Ascending aorta (tissue), 2 donors: ENCODE measurements around the gene NAT8. TPM values are rescaled to one million over a fixed set of nuclear protein-coding genes. Genes with fewer than 3 reads are reported as not detected.
"Not testable (repeated sequence)": the region's sequence is repeated elsewhere in the genome, so short reads cannot be mapped to it uniquely, and the experiment has no call there.

Source experiments
- DNase-seq, 2 donors: peaks; one replicate each; pipeline ENCODE4 v3.0.0-alpha.2; 2019; ENCODE audit warnings: low spot score in 2 of 2
- H3K27ac ChIP-seq, 2 donors: fragments of 200-600 bp; sonication (generic); one replicate each; pipeline ENCODE4 v1.5.1; 2016 to 2017; ENCODE audit warnings: mild to moderate bottlenecking in 1 of 2
- H3K27me3 ChIP-seq: fragments of 200-600 bp; sonication (generic); one replicate; pipeline ENCODE4 v1.5.1; 2017
- H3K36me3 ChIP-seq, 2 donors: fragments of 200-600 bp; sonication (generic); one replicate each; pipeline ENCODE4 v1.5.1; 2016
- H3K4me1 ChIP-seq, 2 donors: fragments of 200-600 bp; sonication (generic); one replicate each; pipeline ENCODE4 v1.5.1; 2016 to 2017; ENCODE audit warnings: mild to moderate bottlenecking in 1 of 2
- H3K4me3 ChIP-seq, 2 donors: fragments of 200-600 bp; sonication (generic); one replicate each; pipeline ENCODE4 v1.5.1; 2016 to 2017; ENCODE audit warnings: mild to moderate bottlenecking in 1 of 2
- H3K9me3 ChIP-seq, 2 donors: fragments of 200-600 bp; sonication (generic); one replicate each; pipeline ENCODE4 v1.5.1; 2016
- intact Hi-C: fragments of 100-400 bp; cut with DNase I; formaldehyde crosslinking; loops from one replicate; pipeline ENCODE4 v1.15.1; 2023
- total RNA-seq: library from RNA; depleted of rRNA; stranded (reverse); fragments of >200 nt; gene quantifications from one replicate; pipeline ENCODE4 v1.1.0, GENCODE V29; 2016
- TF ChIP-seq, protein P1 (sequence below), 3 experiments: fragments of 200-600 bp in 2 of 3; fragments of 450-650 bp in 1 of 3; sonication (generic) in 2 of 3; IDR thresholded peaks; one replicate each; pipeline ENCODE4 v1.5.1; 2016 to 2019; ENCODE audit warnings: antibody characterized with exemption in 3 of 3, mild to moderate bottlenecking in 1 of 3, moderate library complexity in 1 of 3

NAT8 gene
- total RNA-seq, 1 donor from 2014 or later, result not detected

DNA sequence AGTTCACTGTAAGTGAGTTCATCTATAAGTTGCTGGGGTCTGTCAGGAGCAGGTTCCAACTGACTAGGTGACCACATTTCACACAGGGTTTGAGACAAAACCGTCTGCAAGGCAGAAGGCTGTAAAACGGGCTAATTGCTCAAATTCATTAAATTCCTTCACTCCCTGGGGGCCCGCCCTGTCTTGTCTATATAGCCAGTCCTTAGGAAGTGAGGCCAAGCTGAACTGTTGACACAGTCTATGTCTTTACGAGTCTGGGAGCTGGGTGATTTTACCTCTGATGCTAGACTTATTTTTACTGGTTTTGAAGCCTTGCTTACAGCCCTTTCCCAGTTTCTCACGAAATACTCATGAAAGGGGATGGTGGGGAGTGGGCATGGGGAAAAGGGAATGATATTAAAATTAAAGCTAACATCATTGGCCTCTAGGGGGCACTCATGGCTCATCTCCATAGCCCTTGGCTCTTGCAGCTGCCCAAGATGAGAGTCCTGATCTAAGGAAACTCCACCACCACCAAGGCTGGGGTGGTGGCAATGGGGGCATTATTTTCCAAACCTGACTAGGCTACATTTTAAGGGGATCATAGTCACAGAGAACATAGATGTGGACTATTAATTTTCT, 37.8 kb upstream of the NAT8 start:
- H3K27ac ChIP-seq, H3K27me3 ChIP-seq, H3K4me3 ChIP-seq, H3K36me3 ChIP-seq, H3K9me3 ChIP-seq, H3K4me1 ChIP-seq, intact Hi-C loops, DNase-seq: not testable (repeated sequence)
- TF ChIP-seq, protein P1, sequence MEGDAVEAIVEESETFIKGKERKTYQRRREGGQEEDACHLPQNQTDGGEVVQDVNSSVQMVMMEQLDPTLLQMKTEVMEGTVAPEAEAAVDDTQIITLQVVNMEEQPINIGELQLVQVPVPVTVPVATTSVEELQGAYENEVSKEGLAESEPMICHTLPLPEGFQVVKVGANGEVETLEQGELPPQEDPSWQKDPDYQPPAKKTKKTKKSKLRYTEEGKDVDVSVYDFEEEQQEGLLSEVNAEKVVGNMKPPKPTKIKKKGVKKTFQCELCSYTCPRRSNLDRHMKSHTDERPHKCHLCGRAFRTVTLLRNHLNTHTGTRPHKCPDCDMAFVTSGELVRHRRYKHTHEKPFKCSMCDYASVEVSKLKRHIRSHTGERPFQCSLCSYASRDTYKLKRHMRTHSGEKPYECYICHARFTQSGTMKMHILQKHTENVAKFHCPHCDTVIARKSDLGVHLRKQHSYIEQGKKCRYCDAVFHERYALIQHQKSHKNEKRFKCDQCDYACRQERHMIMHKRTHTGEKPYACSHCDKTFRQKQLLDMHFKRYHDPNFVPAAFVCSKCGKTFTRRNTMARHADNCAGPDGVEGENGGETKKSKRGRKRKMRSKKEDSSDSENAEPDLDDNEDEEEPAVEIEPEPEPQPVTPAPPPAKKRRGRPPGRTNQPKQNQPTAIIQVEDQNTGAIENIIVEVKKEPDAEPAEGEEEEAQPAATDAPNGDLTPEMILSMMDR (IDR thresholded peaks at IDR 0.05), result peak in 1 of 3 experiments; percentile 29

DNA sequence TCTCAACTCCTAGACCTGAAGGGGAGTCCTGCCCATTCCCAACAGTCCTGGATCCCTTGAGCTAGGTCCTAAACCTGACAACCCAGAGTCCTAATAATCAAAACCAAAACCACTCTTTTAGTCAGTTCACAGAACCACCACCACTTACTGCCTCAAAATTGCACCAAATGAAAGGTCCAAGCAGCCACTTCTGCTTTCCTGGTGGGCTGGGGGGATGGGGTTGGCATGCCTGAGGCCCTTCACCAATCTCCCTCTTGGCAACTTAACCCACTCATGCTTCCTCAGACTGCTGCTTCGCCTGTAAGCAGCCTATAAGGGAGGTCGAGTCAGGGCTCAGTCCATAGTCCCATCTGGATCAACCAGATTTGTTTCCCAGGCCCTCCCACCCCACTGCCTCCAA, 37.0 kb upstream of the NAT8 start:
- H3K36me3 ChIP-seq, H3K27me3 ChIP-seq, H3K4me3 ChIP-seq, H3K9me3 ChIP-seq, intact Hi-C loops, H3K27ac ChIP-seq, H3K4me1 ChIP-seq, DNase-seq: not testable (repeated sequence)

DNA sequence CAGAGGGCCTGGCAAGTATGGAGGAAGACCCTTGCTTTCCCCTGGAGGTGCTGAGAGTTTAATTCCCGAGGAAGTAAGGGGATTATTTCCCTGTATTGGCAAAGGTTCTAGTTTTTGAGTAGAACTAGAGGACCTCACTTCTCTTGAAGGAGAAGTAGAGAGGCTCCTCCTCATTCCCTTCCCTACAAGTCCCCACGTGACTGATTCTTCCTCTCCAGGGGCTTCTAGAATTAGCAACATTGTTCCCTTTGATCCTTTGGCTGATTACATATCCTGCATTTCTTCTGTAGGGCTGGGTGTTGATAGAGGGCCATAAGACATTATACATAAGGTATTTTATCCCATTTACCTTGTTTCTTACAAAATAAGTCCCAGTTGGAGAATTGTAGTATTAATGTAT, 35.8 kb upstream of the NAT8 start:
- intact Hi-C loops, H3K9me3 ChIP-seq, DNase-seq, H3K27me3 ChIP-seq, H3K27ac ChIP-seq, H3K36me3 ChIP-seq, H3K4me3 ChIP-seq, H3K4me1 ChIP-seq: not testable (repeated sequence)

DNA sequence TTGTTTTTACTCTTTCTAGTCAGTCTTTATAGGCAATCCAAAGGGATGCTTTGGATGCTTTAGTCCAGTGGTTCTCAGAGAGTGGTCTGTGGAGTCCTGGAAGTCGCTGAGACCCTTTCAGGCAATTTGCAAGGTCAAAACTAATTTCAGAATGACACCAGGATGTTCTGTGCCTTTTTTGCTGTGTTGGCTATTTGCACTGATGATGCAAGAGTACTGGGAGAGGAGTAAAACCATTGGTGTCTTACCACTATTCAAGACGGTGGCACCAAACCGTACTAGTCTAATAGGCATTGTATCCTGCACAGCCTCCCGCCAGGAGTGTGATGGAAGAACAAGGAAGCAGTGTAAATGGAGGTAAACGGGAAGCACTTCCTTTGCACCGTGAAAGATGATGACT, 34.0 kb upstream of the NAT8 start:
- H3K27me3 ChIP-seq, DNase-seq, H3K27ac ChIP-seq, H3K4me1 ChIP-seq, H3K9me3 ChIP-seq, intact Hi-C loops, H3K4me3 ChIP-seq, H3K36me3 ChIP-seq: not testable (repeated sequence)

DNA sequence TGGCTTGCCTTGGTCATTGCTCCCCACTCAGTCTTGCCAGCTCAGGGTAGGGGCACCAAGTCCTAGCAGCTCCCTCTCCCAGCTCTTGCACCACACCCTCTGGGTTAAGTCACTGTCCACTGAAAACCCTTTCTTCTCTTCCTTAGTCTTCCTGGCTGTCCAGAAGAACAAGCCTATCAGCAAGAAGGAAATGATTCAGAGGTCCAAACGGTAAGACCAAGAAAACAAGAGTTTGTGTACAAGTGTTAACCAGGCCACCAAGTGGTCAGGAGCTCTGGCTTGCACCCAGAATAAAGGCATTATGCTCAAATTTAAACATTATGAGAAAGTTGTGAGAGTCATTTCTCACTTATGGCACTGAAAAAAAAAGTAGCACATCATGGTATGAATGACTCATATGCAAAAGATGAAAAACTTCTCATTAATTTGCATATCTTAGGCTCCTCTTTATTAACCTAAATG, 32.5 kb upstream of the NAT8 start:
- H3K9me3 ChIP-seq, DNase-seq, intact Hi-C loops, H3K4me3 ChIP-seq, H3K27me3 ChIP-seq, H3K36me3 ChIP-seq, H3K27ac ChIP-seq, H3K4me1 ChIP-seq: not testable (repeated sequence)

DNA sequence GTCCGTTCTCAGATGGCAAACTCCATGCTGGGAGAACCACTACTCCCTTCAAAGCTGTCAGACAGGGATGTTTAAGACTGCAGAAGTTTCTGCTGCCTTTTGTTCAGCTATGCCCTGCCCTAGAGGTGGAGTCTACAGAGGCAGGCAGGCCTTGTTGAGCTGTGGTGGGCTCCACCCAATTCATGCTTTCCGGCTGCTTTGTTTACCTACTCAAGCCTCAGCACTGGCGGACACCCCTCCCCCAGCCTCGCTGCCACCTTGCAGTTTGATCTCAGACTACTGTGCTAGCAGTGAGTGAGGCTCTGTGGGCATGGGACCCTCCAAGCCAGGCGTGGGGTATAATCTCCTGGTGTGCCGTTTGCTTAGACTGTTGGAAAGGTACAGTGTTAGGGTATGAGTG, 27.8 kb upstream of the NAT8 start:
- H3K4me3 ChIP-seq, H3K9me3 ChIP-seq, intact Hi-C loops, H3K4me1 ChIP-seq, H3K27me3 ChIP-seq, H3K36me3 ChIP-seq, DNase-seq, H3K27ac ChIP-seq: not testable (repeated sequence)

DNA sequence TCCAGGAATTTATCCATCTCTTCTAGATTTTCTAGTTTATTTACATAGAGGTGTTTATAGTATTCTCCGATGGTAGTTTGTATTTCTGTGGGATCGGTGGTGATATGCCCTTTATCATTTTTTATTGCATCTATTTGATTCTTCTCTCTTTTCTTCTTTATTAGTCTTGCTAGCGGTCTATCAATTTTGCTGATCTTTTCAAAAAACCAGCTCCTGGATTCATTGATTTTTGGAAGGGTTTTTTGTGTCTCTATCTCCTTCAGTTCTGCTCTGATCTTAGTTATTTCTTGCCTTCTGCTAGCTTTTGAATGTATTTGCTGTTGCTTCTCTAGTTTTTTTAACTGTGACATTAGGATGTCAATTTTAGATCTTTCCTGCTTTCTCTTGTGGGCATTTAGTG, 25.0 kb upstream of the NAT8 start:
- H3K36me3 ChIP-seq, intact Hi-C loops, H3K27me3 ChIP-seq, H3K4me3 ChIP-seq, H3K9me3 ChIP-seq, H3K4me1 ChIP-seq, DNase-seq, H3K27ac ChIP-seq: not testable (repeated sequence)

DNA sequence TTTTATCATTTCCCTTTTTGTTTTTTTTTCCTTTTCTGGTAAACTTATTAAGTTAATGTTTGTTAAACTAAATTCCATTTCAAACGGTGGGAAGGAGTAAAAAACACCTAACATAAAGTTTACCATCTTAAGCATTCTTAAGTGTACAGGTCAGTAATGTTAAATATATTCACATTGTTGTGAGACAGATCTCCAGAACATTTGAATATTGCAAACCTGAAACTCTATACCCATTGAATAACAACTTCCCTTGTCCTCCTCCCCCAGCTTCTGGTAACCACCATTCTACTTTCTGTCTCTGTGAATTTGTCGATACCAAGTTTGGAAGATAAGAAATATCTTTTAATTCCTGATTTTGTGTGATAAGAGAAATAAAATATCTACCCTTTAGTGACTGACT, 12.0 kb upstream of the NAT8 start:
- H3K4me3 ChIP-seq, result no peak overlapping the region
- H3K36me3 ChIP-seq, result no peaks in the 10 kb centered on the region
- no peaks in the 10 kb centered on the region for H3K27me3 ChIP-seq
- no peak for DNase-seq
- intact Hi-C loops, result no loop called here
- TF ChIP-seq, protein P1 (IDR thresholded peaks at IDR 0.05), result no peak
- no peaks in the 10 kb centered on the region for H3K9me3 ChIP-seq
- H3K4me1 ChIP-seq, result no peaks in the 10 kb centered on the region
- H3K27ac ChIP-seq, result no peak overlapping the region

DNA sequence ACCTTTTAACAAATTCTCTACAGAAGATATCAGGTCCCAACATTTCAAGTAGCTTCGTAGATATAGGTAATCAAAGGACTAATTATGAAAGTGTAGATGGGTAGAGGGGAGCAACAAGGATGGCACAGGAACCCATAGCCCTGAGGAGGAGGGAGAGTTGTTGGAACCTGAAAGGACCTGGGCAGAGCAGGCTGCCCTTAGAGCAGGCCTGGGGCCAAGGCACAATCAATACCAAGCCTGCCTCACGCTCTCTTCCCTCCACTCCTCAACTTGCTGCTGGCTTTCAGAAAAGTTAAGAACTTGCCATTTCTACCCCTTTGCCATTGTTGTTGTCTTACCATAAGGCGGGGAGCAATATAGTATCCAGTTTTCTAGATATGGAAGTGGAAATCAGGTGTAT, 10.1 kb upstream of the NAT8 start:
- DNase-seq, result no peak
- Histone ChIP-seq H3K4me1 (no peaks in the 10 kb centered on the region), H3K4me3 (no peak overlapping the region), H3K27ac (no peak overlapping the region), H3K9me3 (no peaks in the 10 kb centered on the region), H3K27me3 (no peaks in the 10 kb centered on the region), H3K36me3 (no peaks in the 10 kb centered on the region)
- TF ChIP-seq, protein P1 (IDR thresholded peaks at IDR 0.05), result no peak
- intact Hi-C loops, result no loop called here
